HFF-Myc (cell line): ENCODE measurements around the gene EMC9.
A peak's percentile ranks its signal among the peaks of the same experiment; 100 is the strongest.

Experiments used
- DNase-seq: peaks from one replicate; pipeline ENCODE4 v3.0.0-alpha.2; 2011; ENCODE audit warnings: low read depth; ENCODE audit errors: extremely low read depth
- H3K4me3 ChIP-seq: replicated peaks from 2 replicates; pipeline ENCODE4 v1.5.1; 2011; ENCODE audit warnings: low read depth, mild to moderate bottlenecking, control low read depth, low read length
- CTCF ChIP-seq: IDR thresholded peaks from 2 replicates; pipeline ENCODE4 v1.5.1; 2012; ENCODE audit warnings: mild to moderate bottlenecking, low read depth, low read length, control low read depth; ENCODE audit errors: missing control alignments

EMC9 gene

DNA sequence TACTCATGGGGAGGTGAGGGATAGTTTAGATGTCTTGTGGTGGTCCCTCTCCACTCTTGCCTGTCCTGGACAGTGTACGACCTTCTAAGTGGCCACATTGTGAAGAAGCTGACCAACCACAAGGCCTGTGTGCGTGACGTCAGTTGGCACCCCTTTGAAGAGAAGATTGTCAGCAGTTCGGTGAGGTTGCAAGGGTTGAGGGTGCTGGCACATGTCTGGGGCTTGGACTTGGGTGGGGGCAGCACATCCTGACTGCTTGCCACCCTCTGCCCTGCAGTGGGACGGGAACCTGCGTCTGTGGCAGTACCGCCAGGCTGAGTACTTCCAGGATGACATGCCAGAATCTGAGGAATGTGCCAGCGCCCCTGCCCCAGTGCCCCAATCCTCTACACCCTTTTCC lies 18.5 kb downstream of the EMC9 start:
- no peak for DNase-seq
- TF ChIP-seq CTCF: no peak
- H3K4me3 ChIP-seq: no peak overlapping the region

DNA sequence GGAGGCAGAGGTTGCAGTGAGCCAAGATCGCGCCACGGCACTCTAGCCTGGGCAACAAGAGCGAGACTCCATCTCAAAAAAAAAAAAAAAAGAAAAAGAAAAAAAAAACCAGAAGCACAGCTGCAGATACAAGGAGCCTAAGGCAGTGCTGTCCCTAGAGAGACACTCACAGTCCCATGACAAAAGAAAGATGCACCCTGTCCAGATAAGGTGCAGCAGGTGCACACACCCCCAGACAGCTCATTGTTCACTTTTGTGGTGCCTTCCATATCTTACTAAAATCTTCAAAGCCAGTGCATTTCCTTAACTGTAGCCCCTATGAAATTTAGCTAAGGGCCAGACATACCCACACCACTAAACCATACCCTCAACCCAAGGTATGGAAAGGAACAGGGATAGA lies 19.0 kb downstream of the EMC9 start:
- no peak for TF ChIP-seq CTCF
- no peak overlapping the region for H3K4me3 ChIP-seq
- no peak for DNase-seq

DNA sequence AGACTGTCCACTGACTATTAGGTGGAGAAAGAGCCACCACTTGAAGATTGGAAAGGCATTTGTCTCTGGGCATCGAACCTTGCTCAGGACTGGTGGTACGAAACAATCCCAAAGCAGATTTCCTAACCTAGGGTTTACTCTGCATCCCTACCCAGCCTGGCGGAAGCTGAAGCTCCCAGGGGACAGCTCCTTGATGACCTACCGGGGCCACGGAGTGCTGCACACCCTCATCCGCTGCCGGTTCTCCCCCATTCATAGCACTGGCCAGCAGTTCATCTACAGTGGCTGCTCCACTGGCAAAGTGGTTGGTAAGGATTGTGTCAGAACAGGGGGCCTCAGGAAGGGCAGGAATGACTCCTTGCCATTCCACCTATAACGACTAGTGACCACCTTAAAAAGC lies 20.2 kb downstream of the EMC9 start:
- no peak for DNase-seq

DNA sequence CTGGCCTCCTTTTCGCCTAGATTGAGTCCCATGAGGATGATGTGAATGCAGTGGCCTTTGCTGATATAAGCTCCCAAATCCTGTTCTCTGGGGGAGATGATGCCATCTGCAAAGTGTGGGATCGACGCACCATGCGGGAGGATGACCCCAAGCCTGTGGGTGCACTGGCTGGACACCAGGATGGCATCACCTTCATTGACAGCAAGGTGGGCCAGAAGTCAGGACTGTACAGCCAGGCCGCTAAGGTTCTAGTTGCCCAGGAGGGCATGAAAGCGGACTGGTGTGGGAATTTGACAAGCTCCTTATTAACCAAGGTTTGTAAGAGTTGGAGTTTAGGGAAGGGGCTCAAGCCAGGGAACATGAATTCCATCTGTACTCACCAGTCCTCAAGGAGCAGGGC lies 21.7 kb downstream of the EMC9 start:
- no peak for TF ChIP-seq CTCF
- no peak overlapping the region for H3K4me3 ChIP-seq
- no peak for DNase-seq

More for the DNA sequence above, 20.2 kb downstream of the EMC9 start:
- no peak for TF ChIP-seq CTCF
- no peak overlapping the region for H3K4me3 ChIP-seq

- H3K4me3 ChIP-seq: no peak overlapping the region
- TF ChIP-seq CTCF: no peak
- no peak for DNase-seq
Measured at GRCh38 chr14:24117179-24117578, 24.2 kb downstream of the EMC9 start.

GRCh38 chr14:24116128-24116814 lies 25.1 kb downstream of the EMC9 start:
- no peak for TF ChIP-seq CTCF
- DNase-seq: no peak
- peak overlapping the region; percentile 82 for H3K4me3 ChIP-seq
